ELR (cell line): ENCODE measurements around the gene RNU11.
"Not testable (repeated sequence)": the region's sequence is repeated elsewhere in the genome, so short reads cannot be mapped to it uniquely, and the experiment has no call there.

Experiments used
- DNase-seq: peaks from one replicate; pipeline ENCODE4 v3.0.0-alpha.2; 2015; ENCODE audit warnings: low read depth

The RNU11 gene

DNA sequence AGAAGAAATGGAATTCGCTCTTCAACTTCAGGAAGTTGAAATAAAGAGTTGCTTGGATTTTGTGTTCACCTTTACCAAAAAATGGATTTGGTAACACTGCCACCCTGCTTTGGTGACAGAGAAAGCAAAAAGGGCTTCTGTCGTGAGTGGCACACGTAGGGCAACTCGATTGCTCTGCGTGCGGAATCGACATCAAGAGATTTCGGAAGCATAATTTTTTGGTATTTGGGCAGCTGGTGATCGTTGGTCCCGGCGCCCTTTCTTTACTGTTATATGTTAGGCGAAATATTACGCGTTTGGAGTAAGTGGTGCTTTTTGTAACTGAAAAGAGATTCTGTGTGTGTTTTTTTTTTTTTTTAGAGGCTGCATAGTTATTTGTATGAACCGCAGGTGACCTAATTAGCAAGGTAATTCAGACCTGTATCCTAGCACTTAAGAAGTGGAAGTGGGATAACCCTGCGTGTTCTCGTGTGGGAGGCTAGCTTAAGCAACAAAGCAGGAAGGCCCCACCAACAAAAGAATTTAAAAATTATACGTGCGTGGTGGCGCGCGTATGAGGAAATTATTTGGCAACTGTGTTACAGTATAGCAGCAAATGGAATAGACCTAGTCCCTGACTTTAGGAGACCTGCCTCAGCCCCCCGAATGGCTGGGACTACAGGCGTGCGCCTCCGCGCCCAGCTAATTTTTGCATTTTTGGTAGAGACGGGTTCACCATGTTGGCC lies at the start of gene RNU11:
TSS of gene RNU11 (plus strand) at position 127 of the 725 bp plus-strand sequence.
- peak; percentile 100 for DNase-seq

DNA sequence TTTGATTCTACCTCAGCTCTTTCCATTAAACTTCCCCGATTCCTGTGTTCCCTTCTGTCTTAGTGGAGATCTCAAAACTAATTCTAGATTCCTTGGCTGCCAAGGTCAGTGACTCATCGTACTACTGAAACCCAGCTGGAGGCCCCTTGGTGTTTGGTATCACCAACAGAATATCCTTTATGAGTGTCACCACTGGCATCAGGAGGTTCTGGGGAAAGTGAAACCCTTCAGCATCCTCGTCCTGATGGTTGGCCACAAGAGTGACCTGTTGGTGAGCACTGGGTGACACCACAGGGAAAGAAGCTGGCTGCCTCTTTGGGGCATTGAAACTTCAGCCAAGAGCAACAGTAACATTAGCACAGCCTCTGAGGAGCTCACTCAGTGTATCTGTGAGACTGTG lies 46.7 kb upstream of the RNU11 start:
- peak; percentile 92 for DNase-seq

DNA sequence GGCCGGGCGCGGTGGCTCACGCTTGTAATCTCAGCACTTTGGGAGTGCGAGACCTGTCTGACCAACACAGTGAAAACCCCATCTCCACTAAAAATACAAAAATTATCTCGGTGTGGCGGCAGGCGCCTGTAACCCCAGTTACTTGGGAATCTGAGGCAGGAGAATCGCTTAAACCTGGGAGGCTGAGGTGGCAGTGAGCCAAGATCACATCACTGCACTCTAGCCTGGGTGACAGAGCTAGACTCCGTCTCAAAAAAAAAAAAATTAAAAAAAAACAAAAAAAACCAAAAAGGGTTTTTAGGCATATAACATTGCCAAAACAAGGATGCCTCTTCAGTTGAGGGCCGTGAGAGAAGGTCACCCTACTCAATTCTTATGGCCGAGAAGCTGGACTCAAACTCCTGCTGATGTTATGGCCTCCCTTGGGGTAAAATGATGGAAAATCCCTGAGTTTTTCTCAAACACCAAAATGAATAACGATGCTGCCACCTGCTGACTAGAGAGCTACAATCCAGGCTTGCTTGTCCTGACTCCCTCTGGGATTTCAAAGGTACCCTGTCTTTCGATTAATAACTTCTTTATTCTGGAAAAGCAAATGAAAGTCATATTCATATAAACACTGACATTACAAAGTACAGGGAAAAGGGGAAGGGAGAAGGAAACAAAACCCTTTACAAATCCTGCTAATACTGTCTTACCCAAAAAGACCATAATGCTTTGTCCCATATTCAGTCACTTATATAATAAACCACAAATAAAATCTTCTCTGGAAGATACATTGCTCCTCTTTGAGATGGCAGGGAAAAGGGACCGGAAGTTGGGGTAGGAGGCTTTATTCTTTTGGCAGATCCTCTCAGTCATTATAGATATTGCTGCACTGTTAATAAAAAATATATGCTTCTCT lies 45.6 kb upstream of the RNU11 start:
- DNase-seq: peak; percentile 87

DNA sequence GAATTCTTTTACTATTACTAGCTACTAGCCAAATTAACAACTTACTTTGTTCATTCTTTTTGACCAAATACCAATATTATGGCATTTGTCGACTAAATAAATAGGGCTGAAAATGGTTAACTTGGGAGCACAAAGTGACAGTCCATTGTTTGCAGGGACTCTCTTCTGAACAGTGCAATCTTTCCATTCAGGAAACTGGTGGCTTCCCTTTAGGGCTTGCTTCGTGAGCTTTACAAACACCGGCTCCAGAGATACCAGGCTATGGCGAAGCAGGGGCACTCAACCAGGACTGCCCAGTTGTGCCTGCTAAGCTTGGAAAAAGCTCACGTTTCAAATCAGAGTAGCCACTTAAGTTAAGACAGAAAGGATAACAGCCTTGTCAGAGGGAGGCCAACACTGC lies 44.0 kb upstream of the RNU11 start:
- DNase-seq: no peak

DNA sequence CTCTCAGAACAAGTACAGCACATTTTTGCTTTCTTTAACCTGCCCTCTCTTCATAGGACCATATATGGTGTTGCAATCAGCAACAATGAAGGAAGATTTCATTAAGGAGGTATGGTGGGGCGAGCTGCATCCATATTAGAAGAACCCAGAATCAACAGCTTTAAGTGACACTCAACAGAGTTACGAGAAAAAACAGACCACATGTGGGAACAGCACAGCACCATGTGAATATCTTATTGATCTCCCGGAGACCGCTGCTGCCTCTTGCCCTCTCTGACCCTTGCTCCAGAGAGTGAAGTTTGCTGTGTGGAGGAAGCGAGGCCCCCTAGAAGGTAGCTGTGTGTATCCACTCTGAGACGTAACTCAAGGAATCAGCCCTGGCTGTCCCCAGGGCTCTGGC lies 43.4 kb upstream of the RNU11 start:
- no peak for DNase-seq

DNA sequence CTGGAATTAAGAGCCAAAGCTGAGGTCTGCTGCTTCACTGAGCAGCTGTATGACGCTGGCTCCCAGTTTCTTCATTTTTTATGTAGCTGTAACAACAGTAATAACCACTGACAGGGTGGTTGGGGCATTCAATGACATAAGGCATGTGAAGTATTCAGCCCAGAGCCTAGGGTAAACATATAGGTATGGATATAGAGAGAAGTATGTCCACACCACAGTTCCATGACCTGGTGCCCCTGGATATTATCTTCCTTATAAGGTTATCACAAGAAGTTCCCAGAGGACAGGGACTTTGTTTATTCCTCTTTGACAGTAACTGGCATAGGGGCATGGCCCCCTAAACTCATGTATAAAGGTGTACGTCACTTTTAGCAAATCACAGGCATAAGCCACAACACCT lies 41.6 kb upstream of the RNU11 start:
- DNase-seq: no peak

DNA sequence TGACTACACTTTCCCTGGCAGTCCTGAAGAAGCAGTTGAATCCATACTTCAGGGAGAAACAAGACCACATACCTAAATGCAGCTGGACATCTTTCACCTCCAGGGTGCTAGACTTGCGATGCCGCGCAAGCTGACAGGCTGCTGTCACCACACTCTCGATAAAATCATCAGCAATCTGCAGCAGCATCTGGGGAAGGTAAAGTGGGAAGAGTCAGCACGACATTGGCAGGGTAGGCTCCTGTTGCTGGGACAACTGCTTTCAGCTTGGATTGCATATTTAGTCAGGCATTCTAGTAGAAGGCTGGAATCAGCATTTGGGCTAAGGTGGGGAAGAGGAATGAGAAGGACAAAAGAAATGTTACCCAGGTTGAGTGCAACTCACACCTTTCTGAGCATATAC lies 35.2 kb upstream of the RNU11 start:
- DNase-seq: no peak

DNA sequence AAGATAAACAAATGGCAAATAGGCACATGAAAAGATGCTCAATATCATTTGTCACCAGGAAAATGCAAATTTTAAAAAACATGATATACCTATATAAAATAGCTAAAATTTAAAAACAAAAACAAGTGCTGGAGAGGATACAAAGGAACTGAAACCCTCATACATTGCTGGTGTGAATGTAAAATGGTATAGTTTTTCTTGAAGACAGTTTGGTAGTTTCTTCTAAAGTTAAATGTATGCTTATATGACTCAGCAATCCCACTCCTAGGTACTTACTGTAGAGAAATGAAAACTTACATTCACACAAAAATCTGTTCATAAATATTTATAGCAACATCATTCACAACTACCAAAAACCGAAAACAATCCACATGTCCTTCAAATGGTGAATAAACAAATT lies 16.7 kb upstream of the RNU11 start:
- DNase-seq: no peak

DNA sequence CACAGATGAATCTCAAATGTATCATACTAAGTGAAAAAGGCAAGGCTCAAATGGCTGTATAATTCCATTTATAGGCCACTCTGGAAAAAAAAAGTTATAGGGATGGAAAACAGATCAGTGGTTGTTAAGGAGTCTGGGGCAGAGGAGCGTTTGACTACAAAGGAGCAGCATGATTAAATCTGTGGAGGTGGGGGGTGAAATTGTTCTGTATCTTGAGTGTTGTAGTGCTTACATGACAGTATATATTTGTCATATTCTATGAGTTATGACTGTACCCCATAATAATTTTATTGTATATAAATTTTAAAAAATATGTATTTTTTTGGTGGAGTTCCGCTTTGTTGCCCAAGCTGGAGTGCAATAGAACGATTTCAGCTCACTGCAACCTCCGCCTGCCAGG lies 15.8 kb upstream of the RNU11 start:
- no peak for DNase-seq

DNA sequence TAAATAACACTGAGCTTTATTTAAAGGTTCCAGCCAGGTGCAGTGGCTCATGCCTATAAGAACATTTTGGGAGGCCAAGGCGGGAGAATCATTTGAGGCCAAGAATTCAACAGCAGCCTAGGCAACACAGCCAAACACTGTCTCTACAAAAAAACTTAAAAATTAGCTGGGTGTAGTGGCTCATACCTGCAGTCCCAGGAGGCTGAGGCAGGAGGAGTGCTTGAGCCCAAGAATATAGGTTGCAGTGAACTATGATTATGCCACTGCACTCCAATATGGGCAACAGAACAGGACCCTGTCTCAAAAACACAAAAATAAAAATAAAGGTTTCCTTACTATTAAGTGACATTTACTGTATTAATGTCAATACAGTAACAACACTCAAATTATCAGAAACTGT lies 7.6 kb upstream of the RNU11 start:
- peak; percentile 51 for DNase-seq

DNA sequence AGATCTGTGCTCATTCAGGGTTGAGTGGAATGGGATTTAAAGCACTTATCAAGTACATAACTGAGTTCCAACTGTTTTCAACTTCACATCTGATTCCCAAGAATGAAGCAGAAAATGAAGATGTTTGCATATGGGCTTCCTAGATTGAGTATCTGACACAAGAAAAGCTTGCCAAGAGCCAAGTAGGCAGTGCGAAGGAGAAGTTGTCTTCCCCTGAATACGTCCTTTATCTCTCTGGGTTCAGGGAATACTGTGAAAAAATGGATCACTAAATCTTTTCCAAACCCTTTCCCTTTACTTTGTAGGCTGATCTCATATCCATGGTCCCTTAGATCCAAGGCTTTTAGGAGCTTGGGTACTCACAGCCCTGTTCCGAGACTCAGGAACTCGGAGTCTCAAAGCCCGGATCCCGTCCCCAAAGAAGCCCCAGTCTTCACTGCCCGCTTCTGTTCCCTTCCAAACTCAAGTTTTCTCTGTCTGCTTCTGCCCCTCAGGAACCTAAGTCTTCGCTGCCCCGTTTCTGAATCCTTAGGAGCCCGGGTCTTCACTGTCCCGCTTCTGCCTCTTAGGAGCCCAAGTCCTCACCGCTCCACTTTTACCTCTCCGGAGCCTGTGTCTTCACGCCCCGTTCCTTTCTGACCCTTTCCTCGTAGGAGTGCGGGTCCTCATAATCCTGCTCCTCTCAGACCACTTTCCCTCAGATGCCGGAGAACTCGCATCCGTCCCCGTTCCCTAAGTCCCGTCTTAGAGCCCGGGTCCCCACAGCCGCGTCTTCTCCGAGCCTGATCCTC lies 6.1 kb upstream of the RNU11 start:
- DNase-seq: no peak

DNA sequence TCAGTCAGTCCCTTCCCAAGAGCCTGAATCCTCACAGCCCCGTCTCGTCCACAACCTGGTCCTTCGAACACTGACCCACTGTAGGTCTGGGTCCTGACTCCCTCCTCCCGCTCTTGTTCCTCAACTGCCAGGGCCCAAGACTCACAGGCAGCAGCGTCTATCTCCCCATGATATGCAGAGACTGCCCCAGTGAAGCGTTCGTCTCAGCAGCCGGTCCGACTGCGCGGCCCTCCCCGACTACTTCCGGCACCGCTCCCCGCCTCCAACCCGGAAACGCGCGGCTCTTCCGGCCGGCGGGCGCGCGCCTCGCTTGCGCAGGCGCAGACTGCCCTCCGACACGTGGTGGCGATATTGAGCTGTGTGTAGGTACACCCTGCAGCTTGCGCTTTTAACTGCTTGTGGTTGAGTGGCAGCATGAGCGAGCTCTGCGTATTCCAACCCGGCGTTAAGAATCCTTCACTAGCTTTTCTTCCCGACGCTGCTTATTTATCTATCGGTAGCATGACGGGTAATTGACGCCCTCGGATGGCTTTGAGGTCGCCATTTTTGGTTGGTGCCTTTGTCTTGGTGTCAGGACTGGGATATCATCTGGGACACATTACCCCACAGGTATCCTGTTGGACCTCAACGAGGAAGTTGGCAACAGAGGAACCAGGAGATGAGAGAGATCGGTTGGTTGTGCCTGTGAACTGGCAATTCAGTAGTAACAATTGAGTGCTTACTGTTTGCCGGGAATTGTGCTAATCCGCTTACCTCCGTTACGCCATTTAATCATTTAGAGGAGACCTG lies 5.4 kb upstream of the RNU11 start, which contains the start of gene TAF12:
TSS of gene TAF12 (minus strand) at position 221 of the 789 bp plus-strand sequence. CDS start 20,986 bp downstream, outside the sequence.
- peak; percentile 94 for DNase-seq

DNA sequence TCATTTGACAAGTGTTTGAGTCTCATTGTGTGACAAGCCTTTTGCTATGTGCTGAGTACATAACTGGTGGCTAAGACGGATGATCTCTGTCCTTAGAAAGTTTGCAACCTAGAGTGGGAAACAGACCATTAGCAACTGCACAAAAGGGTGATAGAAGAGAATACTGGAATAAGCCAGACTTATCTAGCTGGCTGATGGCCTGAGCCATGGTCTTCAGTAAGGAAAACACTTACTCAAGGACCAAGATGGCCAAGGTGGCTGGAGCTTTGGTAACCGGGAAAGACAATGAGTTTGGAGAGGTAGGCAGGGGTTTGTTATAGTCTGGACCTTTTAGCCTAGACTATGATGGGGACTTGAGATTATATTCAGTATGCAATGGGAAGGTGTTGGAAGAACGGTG lies 3.9 kb upstream of the RNU11 start:
- no peak for DNase-seq

DNA sequence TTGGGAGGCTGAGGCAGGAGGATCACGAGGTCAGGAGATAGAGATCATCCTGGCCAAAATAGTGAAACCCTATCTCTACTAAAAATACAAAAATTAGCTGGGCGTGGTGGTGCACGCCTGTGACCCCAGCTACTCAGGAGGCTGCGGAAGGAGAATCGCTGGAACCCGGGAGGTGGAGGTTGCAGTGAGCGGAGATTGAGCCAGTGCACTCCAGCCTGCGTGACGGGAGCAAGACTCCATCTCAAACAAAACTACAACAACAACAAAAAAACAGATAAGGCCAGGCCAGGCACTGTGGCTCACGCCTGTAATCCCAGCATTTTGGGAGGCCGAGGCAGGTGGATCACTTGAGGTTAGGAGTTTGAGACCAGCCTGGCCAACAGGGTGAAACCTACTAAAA lies 3.0 kb upstream of the RNU11 start:
- not testable (repeated sequence) for DNase-seq

DNA sequence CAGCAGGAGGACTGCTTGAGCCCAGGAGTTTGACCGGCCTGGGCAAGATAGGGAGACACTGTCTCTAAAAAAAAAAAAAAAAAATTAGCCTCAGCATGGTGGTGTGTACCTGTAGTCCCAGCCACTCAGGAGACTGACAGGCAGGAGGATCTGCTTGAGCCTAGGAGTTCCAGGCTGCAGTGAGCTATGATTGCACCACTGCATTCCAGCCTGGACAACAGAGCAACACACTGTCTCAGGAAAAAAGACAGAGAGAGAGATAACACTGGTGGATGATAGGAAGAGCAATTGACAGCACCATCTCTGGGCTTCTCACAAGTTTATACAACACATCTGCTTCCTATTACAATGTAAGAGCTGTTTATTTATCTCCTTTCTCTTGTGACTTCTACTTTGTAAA lies 2.4 kb upstream of the RNU11 start:
- no peak for DNase-seq

DNA sequence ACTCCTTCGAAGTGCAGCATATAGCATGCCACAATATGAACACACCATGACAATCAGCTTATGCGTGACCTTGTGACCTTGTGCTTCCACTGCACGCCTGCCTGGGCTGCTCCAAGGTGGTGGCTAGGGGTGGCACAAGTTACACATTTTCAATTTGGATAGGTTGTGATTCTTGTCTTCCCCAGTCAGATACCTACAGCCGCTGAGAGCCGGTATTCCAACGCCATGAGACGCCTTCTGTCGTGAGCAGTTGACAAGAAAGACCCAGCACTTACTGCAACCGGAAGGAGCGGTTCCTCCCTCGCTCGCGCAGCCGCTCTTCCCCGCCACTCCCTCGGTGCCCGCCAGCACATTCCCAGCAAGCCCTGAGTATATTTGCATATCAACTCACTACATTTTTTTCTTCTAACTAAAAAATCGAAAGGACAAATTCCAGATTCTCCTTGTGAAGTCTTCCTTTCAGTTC lies 359 bp upstream of the RNU11 start:
- peak; percentile 91 for DNase-seq

DNA sequence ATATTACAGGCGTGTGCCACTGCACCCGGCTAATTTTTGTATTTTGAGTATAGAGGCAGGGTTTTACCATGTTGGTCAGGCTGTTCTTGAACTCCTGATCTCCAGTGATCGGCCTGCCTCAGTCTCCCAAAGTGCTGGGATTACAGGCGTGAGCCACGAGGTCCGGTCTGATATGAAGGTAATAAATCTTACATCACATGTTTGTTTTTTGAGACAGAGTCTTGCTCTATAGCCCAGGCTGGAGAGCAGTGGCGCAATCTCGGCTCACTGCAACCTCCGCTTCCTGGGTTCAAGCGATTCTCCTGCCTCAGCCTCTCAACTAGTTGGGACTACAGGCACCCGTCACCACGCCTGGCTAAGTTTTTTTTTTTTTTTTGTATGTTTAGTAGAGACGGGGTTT lies 4.7 kb downstream of the RNU11 start:
- DNase-seq: not testable (repeated sequence)

DNA sequence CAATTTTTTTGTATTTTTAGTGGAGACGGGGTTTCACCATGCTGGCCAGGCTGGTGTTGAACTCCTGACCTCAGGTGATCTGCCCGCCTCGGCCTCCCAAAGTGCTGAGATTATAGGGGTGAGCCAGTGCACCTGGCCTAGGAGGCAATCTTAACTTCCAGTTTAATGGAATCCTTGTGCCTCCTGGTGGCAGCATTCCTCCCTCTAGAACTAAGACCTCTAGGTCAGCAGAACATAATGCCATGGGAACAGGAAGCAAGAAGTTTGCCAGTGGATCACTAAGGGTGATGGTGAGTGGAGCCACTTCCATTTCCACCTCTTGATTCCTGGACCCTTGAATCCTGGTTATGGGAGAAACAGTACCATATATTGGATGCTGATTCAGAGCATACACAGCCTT lies 5.5 kb downstream of the RNU11 start:
- DNase-seq: peak; percentile 62

DNA sequence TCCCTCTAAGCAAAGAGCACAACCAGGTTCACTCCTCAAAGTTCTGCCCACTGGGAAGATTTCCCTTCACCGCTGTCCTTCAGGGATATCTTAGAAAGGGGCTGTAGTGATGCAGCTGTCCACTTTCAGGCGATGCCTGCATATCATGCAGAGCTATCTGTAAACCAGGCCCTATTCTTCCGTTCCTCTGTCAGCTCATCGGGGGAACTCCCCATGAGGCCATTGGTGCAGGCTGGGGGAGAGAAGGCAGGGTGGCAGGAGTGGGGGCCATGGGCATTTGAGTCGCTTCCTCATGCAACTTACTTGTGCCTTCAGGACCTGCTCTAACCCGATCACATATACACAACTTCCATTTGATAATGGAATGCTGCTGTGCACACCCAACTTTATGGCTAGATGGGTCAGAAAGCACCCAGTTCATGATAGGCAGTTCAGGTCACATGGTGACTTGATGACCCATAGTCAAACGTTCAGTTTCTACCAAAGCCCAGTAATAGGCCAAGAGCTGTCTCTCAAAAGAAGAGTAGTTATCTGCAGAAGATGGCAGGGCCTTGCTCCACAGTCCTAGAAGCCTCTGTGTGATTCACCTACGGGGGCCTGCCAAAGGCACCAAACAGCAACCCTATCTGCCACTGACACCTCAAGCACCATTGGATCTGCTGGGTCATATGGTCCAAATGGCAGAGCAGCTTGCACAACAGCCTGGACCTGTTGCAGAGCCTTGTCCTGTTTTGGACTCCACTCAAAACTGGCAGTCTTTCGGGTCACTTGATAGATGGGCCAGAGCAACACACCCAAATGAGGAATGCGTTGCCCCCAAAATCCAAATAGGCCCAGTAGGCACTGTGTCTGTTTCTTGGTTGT lies 7.3 kb downstream of the RNU11 start:
- not testable (repeated sequence) for DNase-seq

DNA sequence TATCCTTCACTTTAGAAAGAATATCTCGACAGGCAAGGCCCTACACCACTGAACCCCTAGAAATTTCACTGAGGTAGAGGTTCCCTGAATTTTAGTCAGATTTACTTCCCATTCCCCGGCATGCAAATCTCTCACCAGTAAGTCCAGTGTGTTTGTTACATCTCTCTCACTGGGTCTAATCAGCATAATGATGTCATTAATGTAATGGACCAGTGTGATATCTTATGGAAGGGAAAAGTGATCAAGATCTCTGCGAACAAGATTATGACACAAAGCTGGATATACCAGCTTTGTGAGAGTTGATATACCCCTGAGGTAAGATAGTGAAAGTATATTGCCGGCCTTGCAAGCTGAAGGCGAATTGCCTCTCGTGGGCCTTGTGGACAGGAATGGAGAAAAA lies 7.9 kb downstream of the RNU11 start:
- DNase-seq: no peak
